NCI-H2227 treated with DMSO at 0.1 percent for 48 hours (cell line): ENCODE measurements around the gene HOXB2.
A peak's percentile ranks its signal among the peaks of the same experiment; 100 is the strongest.

Experiments
- DNase-seq: peaks from one replicate; lab custom pipeline; 2025; lab: John Stamatoyannopoulos, UW

HOXB2 gene

GRCh38 chr17:48552466-48553189 is 7.7 kb upstream of the HOXB2 start:
- DNase-seq = no peak

- no peak for DNase-seq
Measured at GRCh38 chr17:48551596-48552465, 6.9 kb upstream of the HOXB2 start.

- DNase-seq = no peak
Measured at GRCh38 chr17:48551214-48551555, 6.3 kb upstream of the HOXB2 start.

- DNase-seq = peak; percentile 41
Measured at GRCh38 chr17:48550502-48551213, 5.7 kb upstream of the HOXB2 start.

GRCh38 chr17:48549914-48550501 is 5.1 kb upstream of the HOXB2 start:
- no peak for DNase-seq

- no peak for DNase-seq
Measured at GRCh38 chr17:48549281-48549630, 4.3 kb upstream of the HOXB2 start.

- DNase-seq = no peak
Measured at GRCh38 chr17:48548523-48549280, 3.8 kb upstream of the HOXB2 start.

- DNase-seq = no peak
Measured at GRCh38 chr17:48547808-48548522, 3.1 kb upstream of the HOXB2 start.

GRCh38 chr17:48546924-48547807 is 2.3 kb upstream of the HOXB2 start:
- DNase-seq = peak; percentile 90

- no peak for DNase-seq
Measured at GRCh38 chr17:48546137-48546923, 1.4 kb upstream of the HOXB2 start.

GRCh38 chr17:48545539-48545938 is 630 bp upstream of the HOXB2 start:
- DNase-seq = no peak

GRCh38 chr17:48544349-48545021 is 424 bp downstream of the HOXB2 start:
- peak; percentile 67 for DNase-seq

- no peak for DNase-seq
Measured at GRCh38 chr17:48543854-48544348, 1.0 kb downstream of the HOXB2 start.

GRCh38 chr17:48543107-48543853 is 1.6 kb downstream of the HOXB2 start:
- peak; percentile 59 for DNase-seq

GRCh38 chr17:48542698-48543106 is 2.2 kb downstream of the HOXB2 start:
- no peak for DNase-seq

- DNase-seq = peak; percentile 56
Measured at GRCh38 chr17:48542114-48542656, 2.7 kb downstream of the HOXB2 start.

GRCh38 chr17:48541577-48542113 is 3.3 kb downstream of the HOXB2 start:
- DNase-seq = peak; percentile 82
